Smooth muscle cell (in vitro differentiated cells): Measurements from ENCODE around the gene BRF1. TPM values are rescaled to one million over a fixed set of nuclear protein-coding genes. Genes with fewer than 3 reads are reported as not detected.
"Not testable (repeated sequence)": the region's sequence is repeated elsewhere in the genome, so short reads cannot be mapped to it uniquely, and the experiment has no call there.

Source experiments
- DNase-seq: peaks from one replicate; lab custom pipeline; 2025; ENCODE audit not compliant: unreplicated experiment; lab: John Stamatoyannopoulos, UW
- H2AFZ ChIP-seq: fragments of 200-600 bp; sonication (generic); 2 replicates; pipeline ENCODE4 v1.6.0; 2016; ENCODE audit warnings: antibody characterized with exemption, low read depth, mild to moderate bottlenecking
- H3F3A ChIP-seq: fragments of 200-600 bp; sonication (generic); 2 replicates; pipeline ENCODE4 v1.6.0; 2017; ENCODE audit warnings: antibody characterized with exemption, low read depth
- H3K27ac ChIP-seq: fragments of 200-600 bp; sonication (generic); 2 replicates; pipeline ENCODE4 v1.5.1; 2016; ENCODE audit warnings: low read depth, mild to moderate bottlenecking
- H3K27me3 ChIP-seq: fragments of 200-600 bp; sonication (generic); 2 replicates; pipeline ENCODE4 v1.6.1; 2016; ENCODE audit warnings: low read depth, mild to moderate bottlenecking
- H3K36me3 ChIP-seq: fragments of 200-600 bp; sonication (generic); 2 replicates; pipeline ENCODE4 v1.5.1; 2016; ENCODE audit warnings: low read depth
- H3K4me1 ChIP-seq: fragments of 200-600 bp; sonication (generic); 2 replicates; pipeline ENCODE4 v1.5.1; 2016; ENCODE audit warnings: low read depth
- H3K4me2 ChIP-seq: fragments of 200-600 bp; sonication (generic); 2 replicates; pipeline ENCODE4 v1.6.0; 2016; ENCODE audit warnings: mild to moderate bottlenecking
- H3K4me3 ChIP-seq: fragments of 200-600 bp; sonication (generic); 2 replicates; pipeline ENCODE4 v1.5.1; 2016; ENCODE audit warnings: mild to moderate bottlenecking
- H3K79me2 ChIP-seq: fragments of 200-600 bp; sonication (generic); 2 replicates; pipeline ENCODE4 v1.6.0; 2016; ENCODE audit warnings: low read depth, mild to moderate bottlenecking
- H3K9ac ChIP-seq: fragments of 200-600 bp; sonication (generic); 2 replicates; pipeline ENCODE4 v1.6.0; 2016; ENCODE audit warnings: low read depth
- H3K9me3 ChIP-seq: fragments of 200-600 bp; sonication (generic); replicated peaks from 2 replicates; pipeline ENCODE4 v1.5.1; 2016; ENCODE audit warnings: low read depth
- H4K20me1 ChIP-seq: fragments of 200-600 bp; sonication (generic); 2 replicates; pipeline ENCODE4 v1.6.0; 2016; ENCODE audit warnings: low read depth
- CTCF ChIP-seq: fragments of 200-600 bp; sonication (generic); IDR thresholded peaks from 2 replicates; pipeline ENCODE4 v1.5.1; 2017; ENCODE audit warnings: borderline replicate concordance, mild to moderate bottlenecking, antibody characterized with exemption; ENCODE audit not compliant: insufficient read depth, poor library complexity, severe bottlenecking
- WGBS: methylation state at CpG from one replicate; pipeline ENCODE4 v1.1.7; 2016; ENCODE audit warnings: low lambda C conversion rate; 5-methylcytosine and 5-hydroxymethylcytosine counted together
- polyA plus RNA-seq: library from polyadenylated mRNA; unstranded; fragments of >200 nt; fragmentation: Nextera tagmentation; extraction: Ambion mirVana; gene quantifications from 2 replicates; pipeline ENCODE4 v1.2.1, GENCODE V29; 2016
- total RNA-seq: library from RNA; depleted of rRNA; stranded (reverse); fragments of >200 nt; gene quantifications from 2 replicates; pipeline ENCODE4 v1.2.3, GENCODE V29; 2014

The BRF1 gene
- total and polyA plus RNA-seq, 2 experiments from 2014 or later: 12.5 to 15.9 TPM

- Histone ChIP-seq H3K4me1 (no peaks in the 10 kb centered on the region), H3K4me2 (no peak overlapping the region), H3K27me3 (no peaks in the 10 kb centered on the region), H4K20me1 (peaks cover 70% of the 10 kb centered on the region), H2AFZ (no peak overlapping the region), H3K9ac (no peak overlapping the region), H3K27ac (no peak overlapping the region), H3K9me3 (no peaks in the 10 kb centered on the region), H3K79me2 (peaks cover 23% of the 10 kb centered on the region), H3F3A (no peaks in the 10 kb centered on the region), H3K4me3 (no peak overlapping the region), H3K36me3 (no peaks in the 10 kb centered on the region)
- WGBS: 91% methylated on average over 18 of the region's 18 CpGs
- no peak for DNase-seq
- TF ChIP-seq CTCF: no peak
These were observed 21.0 kb downstream of the BRF1 start for GRCh38 chr14:105279642-105280361.

GRCh38 chr14:105277448-105277847 lies 23.4 kb downstream of the BRF1 start:
- not testable (repeated sequence) for H3K27ac ChIP-seq, H3K4me2 ChIP-seq, H3K9me3 ChIP-seq, H3K4me1 ChIP-seq, H3K36me3 ChIP-seq, H3K27me3 ChIP-seq, H3K4me3 ChIP-seq, H3K9ac ChIP-seq, H3F3A ChIP-seq, DNase-seq, H2AFZ ChIP-seq
- Histone ChIP-seq H4K20me1 (peaks cover 54% of the 10 kb centered on the region), H3K79me2 (peaks cover 26% of the 10 kb centered on the region)
- WGBS: 61% methylated on average over 3 of the region's 4 CpGs

GRCh38 chr14:105275267-105275946 lies 25.4 kb downstream of the BRF1 start:
- Histone ChIP-seq H3K4me2 (no peak overlapping the region), H2AFZ (no peak overlapping the region), H3K9me3 (no peaks in the 10 kb centered on the region), H3K36me3 (no peaks in the 10 kb centered on the region), H3K9ac (no peak overlapping the region), H3K79me2 (peaks cover 27% of the 10 kb centered on the region), H3K4me1 (no peaks in the 10 kb centered on the region), H3F3A (no peaks in the 10 kb centered on the region), H4K20me1 (peaks cover 46% of the 10 kb centered on the region), H3K27ac (peak overlapping the region; percentile 32), H3K4me3 (no peak overlapping the region), H3K27me3 (no peaks in the 10 kb centered on the region)
- 69% methylated on average over 16 of the region's 16 CpGs for WGBS
- no peak for DNase-seq
- TF ChIP-seq CTCF: no peak

- WGBS: 95% methylated on average over 6 of the region's 6 CpGs
- no peak overlapping the region for H3K9ac ChIP-seq
- H3K9me3 ChIP-seq: no peaks in the 10 kb centered on the region
- H2AFZ ChIP-seq: no peak overlapping the region
- H3F3A ChIP-seq: no peaks in the 10 kb centered on the region
- DNase-seq: no peak
- H3K79me2 ChIP-seq: peaks cover 26% of the 10 kb centered on the region
- no peaks in the 10 kb centered on the region for H3K27me3 ChIP-seq
- no peaks in the 10 kb centered on the region for H3K36me3 ChIP-seq
- TF ChIP-seq CTCF: no peak
- peaks cover 38% of the 10 kb centered on the region for H4K20me1 ChIP-seq
- H3K4me1 ChIP-seq: no peaks in the 10 kb centered on the region
- no peak overlapping the region for H3K27ac ChIP-seq
- no peak overlapping the region for H3K4me3 ChIP-seq
- H3K4me2 ChIP-seq: no peak overlapping the region
These were observed 26.2 kb downstream of the BRF1 start for GRCh38 chr14:105274637-105275036.
